SHP77 treated with DMSO at 0.1 percent for 48 hours (cell line): Measurements from ENCODE around the gene FAM181A.

Experiments used
- DNase-seq: peaks from one replicate; lab custom pipeline; 2025; lab: John Stamatoyannopoulos, UW

FAM181A gene

GRCh38 chr14:93962701-93963601 is 35.8 kb downstream of the FAM181A start:
- no peak for DNase-seq

- DNase-seq, result no peak
Observed at GRCh38 chr14:93963692-93964091, 36.5 kb downstream of the FAM181A start.

- no peak for DNase-seq
Observed at GRCh38 chr14:93964281-93964680, 37.1 kb downstream of the FAM181A start.

GRCh38 chr14:93964820-93965286 is 37.7 kb downstream of the FAM181A start:
- DNase-seq, result no peak

- no peak for DNase-seq
Observed at GRCh38 chr14:93965287-93965821, 38.2 kb downstream of the FAM181A start.

- DNase-seq, result no peak
Observed at GRCh38 chr14:93965946-93966474, 38.9 kb downstream of the FAM181A start.

- no peak for DNase-seq
Observed at GRCh38 chr14:93967637-93968250, 40.6 kb downstream of the FAM181A start.

GRCh38 chr14:93969082-93969828 is 42.1 kb downstream of the FAM181A start:
- no peak for DNase-seq

GRCh38 chr14:93970585-93970964 is 43.4 kb downstream of the FAM181A start:
- DNase-seq, result no peak

GRCh38 chr14:93970965-93971634 is 44.0 kb downstream of the FAM181A start:
- DNase-seq, result no peak

GRCh38 chr14:93971635-93972027 is 44.5 kb downstream of the FAM181A start:
- DNase-seq, result no peak

GRCh38 chr14:93972618-93973205 is 45.6 kb downstream of the FAM181A start:
- DNase-seq, result no peak

- DNase-seq, result no peak
Observed at GRCh38 chr14:93973607-93974006, 46.5 kb downstream of the FAM181A start.

- DNase-seq, result no peak
Observed at GRCh38 chr14:93974299-93974698, 47.2 kb downstream of the FAM181A start.

GRCh38 chr14:93974833-93975232 is 47.7 kb downstream of the FAM181A start:
- no peak for DNase-seq

GRCh38 chr14:93975791-93976476 is 48.8 kb downstream of the FAM181A start:
- DNase-seq, result no peak

GRCh38 chr14:93976477-93977057 is 49.4 kb downstream of the FAM181A start, which contains the start of gene ASB2:
TSS of gene ASB2 (minus strand) at chr14:93976570. CDS start at chr14:93964539, 12,031 bp downstream.
- no peak for DNase-seq

- DNase-seq, result no peak
Observed at GRCh38 chr14:93977171-93977570, 50.0 kb downstream of the FAM181A start.

GRCh38 chr14:93977790-93978581 is 50.8 kb downstream of the FAM181A start:
- DNase-seq, result no peak
